GM12864 (cell line): Measurements from ENCODE around the gene CYP27A1.

Experiments
- DNase-seq: peaks from one replicate; pipeline ENCODE4 v3.0.0-alpha.2; 2011; ENCODE audit warnings: low read depth
- H3K4me3 ChIP-seq: 2 replicates; pipeline ENCODE4 v1.5.1; 2011; ENCODE audit warnings: mild to moderate bottlenecking, low read depth, low read length, control low read depth
- CTCF ChIP-seq: IDR thresholded peaks from 2 replicates; pipeline ENCODE4 v1.5.1; 2011; ENCODE audit warnings: low read depth, mild to moderate bottlenecking, moderate library complexity, low read length, control low read depth, inconsistent platforms; ENCODE audit errors: missing control alignments

The CYP27A1 gene

GRCh38 chr2:218783688-218784087 is 1.7 kb downstream of the CYP27A1 start:
- no peak for DNase-seq
- TF ChIP-seq CTCF: no peak
- no peak overlapping the region for H3K4me3 ChIP-seq

DNA sequence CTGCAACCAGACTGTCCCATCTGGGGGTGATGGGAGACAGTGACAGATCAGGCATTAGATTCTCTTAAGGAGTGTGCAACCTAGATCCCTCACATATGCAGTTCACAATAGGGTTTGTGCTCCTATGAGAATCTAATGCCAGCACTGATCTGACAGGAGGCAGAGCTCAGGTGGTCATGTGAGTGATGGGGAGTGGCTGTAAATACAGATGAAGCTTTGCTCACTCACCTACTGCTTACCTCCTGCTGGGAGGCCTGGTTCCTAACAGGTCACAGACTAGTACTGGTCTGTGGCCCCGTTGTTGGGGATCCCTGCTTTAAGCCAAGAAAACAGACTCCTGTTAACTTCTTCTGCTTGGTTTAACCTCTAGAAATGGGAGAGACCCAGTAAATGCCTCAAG is 3.2 kb downstream of the CYP27A1 start:
- no peak overlapping the region for H3K4me3 ChIP-seq
- no peak for TF ChIP-seq CTCF
- no peak for DNase-seq

DNA sequence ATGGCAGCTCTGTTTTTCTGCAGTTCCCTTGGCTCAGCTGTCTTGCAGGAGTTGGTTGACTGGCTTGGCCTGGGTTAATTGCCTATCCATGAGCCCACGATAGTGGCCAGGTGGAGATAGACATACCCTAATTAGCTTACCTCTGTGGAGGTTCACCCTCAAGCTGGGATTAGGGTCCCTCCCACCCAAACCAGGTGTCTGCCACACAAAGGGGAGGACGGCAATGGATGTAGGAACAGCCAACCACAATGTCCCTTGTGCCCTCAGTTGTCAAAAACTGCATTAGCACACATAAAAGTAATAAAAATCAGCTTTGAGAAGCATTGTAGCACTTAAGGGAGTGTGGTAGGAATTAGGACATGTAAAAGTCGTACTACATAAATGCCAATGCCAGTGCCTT is 4.2 kb downstream of the CYP27A1 start:
- no peak for DNase-seq
- no peak overlapping the region for H3K4me3 ChIP-seq

GRCh38 chr2:218788529-218789255 is 6.7 kb downstream of the CYP27A1 start:
- no peak for TF ChIP-seq CTCF
- no peak for DNase-seq
- no peak overlapping the region for H3K4me3 ChIP-seq

More for the DNA sequence above, 4.2 kb downstream of the CYP27A1 start:
- TF ChIP-seq CTCF: no peak

DNA sequence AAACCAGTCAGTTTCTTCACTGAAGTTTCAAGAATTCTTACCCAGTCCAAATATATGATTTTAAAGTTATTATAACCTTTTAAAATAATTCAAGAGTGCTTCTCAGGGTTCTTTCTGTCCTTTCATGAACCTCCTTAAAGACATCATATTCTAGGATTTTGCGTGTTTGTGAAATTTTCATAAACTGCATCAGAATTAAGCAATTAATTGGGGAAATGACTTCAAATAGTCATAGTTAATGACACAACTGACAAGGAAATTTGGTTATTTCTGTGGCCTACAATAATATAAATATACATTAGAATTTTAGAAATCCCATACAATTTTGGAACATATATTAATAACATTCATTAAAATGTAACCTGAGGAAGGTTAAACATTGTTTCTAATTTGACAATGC is 10.5 kb downstream of the CYP27A1 start:
- H3K4me3 ChIP-seq: no peak overlapping the region
- DNase-seq: no peak
- TF ChIP-seq CTCF: no peak

- TF ChIP-seq CTCF: no peak
- no peak overlapping the region for H3K4me3 ChIP-seq
- no peak for DNase-seq
Measured at GRCh38 chr2:218796691-218797090, 14.7 kb downstream of the CYP27A1 start.
